ENCODE results near the gene ERC1.

Gene ERC1

DNA sequence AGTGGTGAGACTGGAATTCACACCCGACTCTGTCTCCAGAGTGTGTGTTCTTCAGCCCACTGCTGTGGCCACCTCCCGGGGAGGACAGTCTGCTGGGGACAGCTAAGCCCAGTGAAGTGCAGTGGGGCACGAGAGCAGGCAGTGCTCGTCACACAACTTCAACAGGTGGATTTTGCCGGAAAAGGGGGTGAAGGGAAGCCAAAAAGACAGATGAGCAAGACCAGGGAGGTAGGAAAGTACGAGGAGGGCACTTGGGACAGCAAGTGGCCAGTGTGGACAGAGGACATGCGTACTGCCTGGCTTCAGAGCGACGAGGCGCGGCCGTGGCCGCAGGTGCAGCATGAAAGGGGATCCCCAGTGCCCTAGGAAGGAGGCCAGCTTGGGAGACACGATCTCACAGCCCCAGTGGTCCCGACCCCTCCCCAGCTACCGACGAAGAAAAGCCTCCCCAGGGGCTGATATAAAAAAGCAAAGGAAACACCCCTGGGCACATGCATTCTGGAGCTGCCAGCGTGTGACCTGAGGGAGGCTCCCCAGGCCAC lies 507.2 kb downstream of the ERC1 start:
- H3K36me3 ChIP-seq = no peaks in the 10 kb centered on the region
- DNase-seq = no peak
- no peaks in the 10 kb centered on the region for H3K27me3 ChIP-seq (ENCODE audit: insufficient read depth, low read depth, severe bottlenecking)
- no peak overlapping the region for H3K27ac ChIP-seq
- no peak overlapping the region for H3K4me3 ChIP-seq (ENCODE audit: low read depth, low read length)
- no peaks in the 10 kb centered on the region for H3K9me3 ChIP-seq (ENCODE audit: severe bottlenecking)
- TF ChIP-seq CTCF (IDR thresholded peaks at IDR 0.05; ENCODE audit: low read depth, low read length) = no peak

DNA sequence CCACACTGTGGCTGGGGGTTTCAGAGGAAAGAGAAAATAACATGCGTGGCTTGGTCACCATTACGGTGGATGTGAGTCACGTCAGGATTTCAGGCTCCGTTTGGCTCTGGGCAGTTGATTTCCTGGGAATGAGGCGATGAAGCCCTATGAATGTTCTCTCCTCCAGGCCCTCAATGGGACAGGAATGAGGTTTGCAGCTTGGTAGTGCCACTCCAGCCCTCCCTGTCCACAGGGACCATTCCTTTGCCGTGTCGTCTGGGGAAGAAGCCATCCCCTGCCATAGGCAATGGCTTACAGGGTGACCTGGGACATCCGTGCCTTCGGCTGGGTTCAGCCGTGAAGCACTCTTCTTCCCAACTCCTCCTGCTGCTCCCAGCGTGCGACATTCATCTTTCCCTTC lies 508.3 kb downstream of the ERC1 start:
- no peak for DNase-seq
- TF ChIP-seq CTCF (IDR thresholded peaks at IDR 0.05; ENCODE audit: low read depth, low read length) = no peak

DNA sequence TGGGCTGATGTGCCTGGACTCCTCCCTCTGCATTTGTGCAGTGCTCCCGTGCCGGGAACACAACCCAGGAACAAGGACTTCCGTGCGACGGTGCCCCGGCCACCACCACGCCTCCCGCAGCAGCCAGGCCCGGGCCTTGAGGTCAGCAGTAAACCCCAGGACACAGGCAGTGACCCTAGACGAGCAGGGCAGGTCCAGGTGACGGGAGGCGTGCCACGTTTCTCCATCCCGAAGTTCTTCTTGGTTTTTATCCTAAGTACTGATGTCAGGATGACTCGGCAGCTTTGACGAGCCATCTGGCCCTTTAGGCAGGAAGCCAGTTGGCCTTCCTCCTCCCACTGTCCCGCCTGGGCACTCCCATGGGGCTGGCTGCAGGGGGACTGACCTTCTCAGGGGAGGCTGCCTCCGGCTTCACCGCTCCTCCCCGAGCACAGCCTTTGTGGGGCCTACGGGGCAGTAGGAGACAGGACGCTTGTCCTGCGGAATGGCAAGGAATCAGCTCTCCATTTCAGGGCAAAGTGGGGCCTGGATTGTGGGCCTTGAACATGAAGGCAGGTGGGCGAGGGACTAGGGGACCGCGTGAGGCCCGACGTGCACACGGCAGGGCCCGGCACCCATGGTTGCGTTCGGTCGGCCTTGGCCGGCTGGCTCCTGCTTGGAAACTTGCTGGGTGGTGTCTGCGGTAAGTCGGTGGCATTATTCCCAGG lies 509.2 kb downstream of the ERC1 start:
- no peak for TF ChIP-seq CTCF (IDR thresholded peaks at IDR 0.05; ENCODE audit: low read depth, low read length)
- no peaks in the 10 kb centered on the region for H3K36me3 ChIP-seq
- no peaks in the 10 kb centered on the region for H3K27me3 ChIP-seq (ENCODE audit: insufficient read depth, low read depth, severe bottlenecking)
- H3K9me3 ChIP-seq (ENCODE audit: severe bottlenecking) = no peaks in the 10 kb centered on the region
- no peak overlapping the region for H3K4me3 ChIP-seq (ENCODE audit: low read depth, low read length)
- peak; percentile 46 for DNase-seq
- H3K27ac ChIP-seq = no peak overlapping the region

More for the DNA sequence above, 508.3 kb downstream of the ERC1 start:
- Histone ChIP-seq H3K9me3 (ENCODE audit: severe bottlenecking) (no peaks in the 10 kb centered on the region), H3K27me3 (ENCODE audit: insufficient read depth, low read depth, severe bottlenecking) (no peaks in the 10 kb centered on the region), H3K27ac (no peak overlapping the region), H3K4me3 (ENCODE audit: low read depth, low read length) (no peak overlapping the region), H3K36me3 (no peaks in the 10 kb centered on the region)

DNA sequence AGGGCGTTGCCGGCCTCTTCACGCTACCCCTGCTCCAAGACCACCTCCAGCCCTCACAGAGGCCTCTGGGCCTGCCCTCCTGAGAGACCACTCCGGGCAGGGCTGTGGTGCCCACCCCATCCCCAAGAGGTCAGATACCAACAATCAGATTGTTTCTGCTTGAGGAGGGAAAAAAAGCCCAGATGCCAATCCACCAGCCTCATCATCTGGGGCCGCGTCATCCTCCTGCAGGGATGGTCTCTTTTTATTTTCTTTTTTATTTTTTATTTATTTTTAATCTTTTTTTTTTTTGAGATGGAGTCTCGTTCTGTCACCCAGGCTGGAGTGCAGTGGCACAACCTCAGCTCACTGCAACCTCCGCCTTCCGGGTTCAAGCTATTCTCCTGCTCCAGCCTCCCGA lies 510.0 kb downstream of the ERC1 start:
- no peak for DNase-seq
- H3K36me3 ChIP-seq = no peaks in the 10 kb centered on the region
- no peaks in the 10 kb centered on the region for H3K27me3 ChIP-seq (ENCODE audit: insufficient read depth, low read depth, severe bottlenecking)
- H3K4me3 ChIP-seq (ENCODE audit: low read depth, low read length) = no peak overlapping the region
- no peak overlapping the region for H3K27ac ChIP-seq
- H3K9me3 ChIP-seq (ENCODE audit: severe bottlenecking) = no peaks in the 10 kb centered on the region
- no peak for TF ChIP-seq CTCF (IDR thresholded peaks at IDR 0.05; ENCODE audit: low read depth, low read length)

- no peaks in the 10 kb centered on the region for H3K36me3 ChIP-seq
- H3K9me3 ChIP-seq (ENCODE audit: severe bottlenecking) = no peaks in the 10 kb centered on the region
- no peak overlapping the region for H3K27ac ChIP-seq
- no peaks in the 10 kb centered on the region for H3K27me3 ChIP-seq (ENCODE audit: insufficient read depth, low read depth, severe bottlenecking)
- H3K4me3 ChIP-seq (ENCODE audit: low read depth, low read length) = no peak overlapping the region
- DNase-seq = no peak
- no peak for TF ChIP-seq CTCF (IDR thresholded peaks at IDR 0.05; ENCODE audit: low read depth, low read length)
Measured at GRCh38 chr12:1501695-1502378, 510.8 kb downstream of the ERC1 start.

All from WERI-Rb-1 (cell line).